ENCODE data around the gene ARL6IP4.

DNA sequence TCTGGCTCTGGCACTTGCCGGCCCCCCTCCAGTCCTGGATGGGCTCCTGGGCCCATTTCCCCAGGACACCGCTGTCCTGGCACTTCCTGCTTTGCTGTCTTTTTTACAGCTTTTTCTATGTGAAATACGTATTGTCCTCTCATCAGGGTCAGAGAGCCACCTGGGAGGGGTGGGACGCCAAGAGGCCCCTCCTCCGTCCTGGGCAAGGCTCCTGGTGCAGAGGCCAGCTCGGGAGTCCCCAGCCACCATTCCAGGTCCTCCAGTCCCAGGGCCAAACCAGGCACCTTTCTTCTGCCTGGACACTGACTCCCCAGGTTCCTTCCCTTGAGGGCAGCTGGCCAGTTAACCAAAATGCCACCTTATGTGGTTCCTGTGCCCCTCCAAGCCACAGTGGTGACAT, 22.8 kb downstream of the ARL6IP4 start:
- TF ChIP-seq, protein P1, sequence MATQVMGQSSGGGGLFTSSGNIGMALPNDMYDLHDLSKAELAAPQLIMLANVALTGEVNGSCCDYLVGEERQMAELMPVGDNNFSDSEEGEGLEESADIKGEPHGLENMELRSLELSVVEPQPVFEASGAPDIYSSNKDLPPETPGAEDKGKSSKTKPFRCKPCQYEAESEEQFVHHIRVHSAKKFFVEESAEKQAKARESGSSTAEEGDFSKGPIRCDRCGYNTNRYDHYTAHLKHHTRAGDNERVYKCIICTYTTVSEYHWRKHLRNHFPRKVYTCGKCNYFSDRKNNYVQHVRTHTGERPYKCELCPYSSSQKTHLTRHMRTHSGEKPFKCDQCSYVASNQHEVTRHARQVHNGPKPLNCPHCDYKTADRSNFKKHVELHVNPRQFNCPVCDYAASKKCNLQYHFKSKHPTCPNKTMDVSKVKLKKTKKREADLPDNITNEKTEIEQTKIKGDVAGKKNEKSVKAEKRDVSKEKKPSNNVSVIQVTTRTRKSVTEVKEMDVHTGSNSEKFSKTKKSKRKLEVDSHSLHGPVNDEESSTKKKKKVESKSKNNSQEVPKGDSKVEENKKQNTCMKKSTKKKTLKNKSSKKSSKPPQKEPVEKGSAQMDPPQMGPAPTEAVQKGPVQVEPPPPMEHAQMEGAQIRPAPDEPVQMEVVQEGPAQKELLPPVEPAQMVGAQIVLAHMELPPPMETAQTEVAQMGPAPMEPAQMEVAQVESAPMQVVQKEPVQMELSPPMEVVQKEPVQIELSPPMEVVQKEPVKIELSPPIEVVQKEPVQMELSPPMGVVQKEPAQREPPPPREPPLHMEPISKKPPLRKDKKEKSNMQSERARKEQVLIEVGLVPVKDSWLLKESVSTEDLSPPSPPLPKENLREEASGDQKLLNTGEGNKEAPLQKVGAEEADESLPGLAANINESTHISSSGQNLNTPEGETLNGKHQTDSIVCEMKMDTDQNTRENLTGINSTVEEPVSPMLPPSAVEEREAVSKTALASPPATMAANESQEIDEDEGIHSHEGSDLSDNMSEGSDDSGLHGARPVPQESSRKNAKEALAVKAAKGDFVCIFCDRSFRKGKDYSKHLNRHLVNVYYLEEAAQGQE (IDR thresholded peaks at IDR 0.05; ENCODE audit: low read depth) = no peak
- TF ChIP-seq CEBPB (IDR thresholded peaks at IDR 0.05) (no peak), YY1 (IDR thresholded peaks at IDR 0.05; ENCODE audit: low read depth) (no peak), EP300 (IDR thresholded peaks at IDR 0.05; ENCODE audit: borderline replicate concordance) (no peak)
